Measurements from ENCODE around the gene RNF212B. TPM values are rescaled to one million over a fixed set of nuclear protein-coding genes. Genes with fewer than 3 reads are reported as not detected.

RNF212B gene
- polyA plus RNA-seq, 2 of the 4 experiments (the other 2 are of a cell fraction) = not detected

- H3K9me3 ChIP-seq = peaks cover 4% of the 10 kb centered on the region
- DNase-seq (ENCODE audit: low read depth in 1 of 2, low spot score in 1 of 2) = no peak
- 64% methylated on average over 7 of the region's 7 CpGs for WGBS (ENCODE audit: missing lambda C conversion rate)
- no peak overlapping the region for H3K4me2 ChIP-seq
- 0 out of 3 replicates have a peak, but pooled peaks cover 3% of the 10 kb centered on the region for H3K4me1 ChIP-seq
- H3K4me3 ChIP-seq = no peak overlapping the region
- H3K27ac ChIP-seq = no peak overlapping the region
- POLR2A ChIA-PET = interaction anchor here (0.6 kb wide), 1 partner anchor 342 kb away, joined by 4 read pairs; the partner anchor contains the start of gene ZFHX2
- no peak for ATAC-seq
- no peak for FAIRE-seq
- CTCF ChIA-PET = interaction anchor here (0.7 to 1.9 kb wide), 3 partner anchors 22 to 90 kb away, joined by 3 to 6 read pairs (median 4); no protein-coding TSS in a partner anchor
- TF ChIP-seq EP300 (IDR thresholded peaks at IDR 0.05) (no peak), MAFK (IDR thresholded peaks at IDR 0.05; ENCODE audit: partially characterized antibody) (peak; percentile 20)
Observed at GRCh38 chr14:23209651-23210423, 27.9 kb upstream of the RNF212B start.

GRCh38 chr14:23215421-23215820 lies 22.3 kb upstream of the RNF212B start:
- H3K9me3 ChIP-seq = peaks cover 15% of the 10 kb centered on the region
- CTCF ChIA-PET = interaction anchor here (0.6 kb wide), 1 partner anchor 353 kb away, joined by 3 read pairs; no protein-coding TSS in a partner anchor
- H3K4me1 ChIP-seq = no peaks in the 10 kb centered on the region
- H3K4me3 ChIP-seq = no peak overlapping the region
- H3K27ac ChIP-seq = no peak overlapping the region
- 21% methylated on average over 1 of the region's 1 CpG for whole genome bisulfite sequencing (ENCODE audit: missing lambda C conversion rate)
- FAIRE-seq (no peak), DNase-seq (ENCODE audit: low read depth in 1 of 2, low spot score in 1 of 2) (no peak), ATAC-seq (no peak)
- no peak overlapping the region for H3K4me2 ChIP-seq
- POLR2A ChIA-PET = no interaction called here
- TF ChIP-seq JUNB (IDR thresholded peaks at IDR 0.05) (no peak), HEYL (CRISPR knock-in tag; IDR thresholded peaks at IDR 0.05) (no peak), CHD4 (IDR thresholded peaks at IDR 0.05; ENCODE audit: borderline replicate concordance) (no peak), BHLHE40 (IDR thresholded peaks at IDR 0.05; ENCODE audit: low read depth, low read length) (no peak), HOXA7 (CRISPR knock-in tag; IDR thresholded peaks at IDR 0.05) (no peak), REST (IDR thresholded peaks at IDR 0.05) (no peak), FOSL2 (IDR thresholded peaks at IDR 0.05) (no peak), FOSL2 (CRISPR knock-in tag; IDR thresholded peaks at IDR 0.05) (no peak), JUN (IDR thresholded peaks at IDR 0.05) (no peak), NFE2L2 (conservative IDR thresholded peaks at IDR 0.05; ENCODE audit: low read length) (no peak), ELK1 (IDR thresholded peaks at IDR 0.05; ENCODE audit: low read depth, low read length) (no peak), MAFK (IDR thresholded peaks at IDR 0.05; ENCODE audit: partially characterized antibody) (no peak), GATA3 (IDR thresholded peaks at IDR 0.05; ENCODE audit: borderline replicate concordance) (no peak), HES2 (IDR thresholded peaks at IDR 0.05) (no peak), BCL3 (IDR thresholded peaks at IDR 0.05) (no peak), MAZ (IDR thresholded peaks at IDR 0.05; ENCODE audit: borderline replicate concordance, low read depth, low read length) (no peak), CBX2 (IDR thresholded peaks at IDR 0.05; ENCODE audit: borderline replicate concordance, low read depth) (no peak), ZSCAN20 (CRISPR knock-in tag; IDR thresholded peaks at IDR 0.05) (no peak), NR3C1 (IDR thresholded peaks at IDR 0.05) (no peak), HDAC2 (IDR thresholded peaks at IDR 0.05) (no peak)
